ENCODE results near the gene CH25H. TPM values are rescaled to one million over a fixed set of nuclear protein-coding genes. Genes with fewer than 3 reads are reported as not detected.

Gene CH25H
- total RNA-seq, 4 donors from 2014 or later, result 0.68 to 4.2 (median 1.1) TPM

- TF ChIP-seq EP300 (IDR thresholded peaks at IDR 0.05) (no peak), POLR2A (IDR thresholded peaks at IDR 0.05) (no peak), POLR2AphosphoS5 (IDR thresholded peaks at IDR 0.05) (no peak)
- TF ChIP-seq, protein P1, sequence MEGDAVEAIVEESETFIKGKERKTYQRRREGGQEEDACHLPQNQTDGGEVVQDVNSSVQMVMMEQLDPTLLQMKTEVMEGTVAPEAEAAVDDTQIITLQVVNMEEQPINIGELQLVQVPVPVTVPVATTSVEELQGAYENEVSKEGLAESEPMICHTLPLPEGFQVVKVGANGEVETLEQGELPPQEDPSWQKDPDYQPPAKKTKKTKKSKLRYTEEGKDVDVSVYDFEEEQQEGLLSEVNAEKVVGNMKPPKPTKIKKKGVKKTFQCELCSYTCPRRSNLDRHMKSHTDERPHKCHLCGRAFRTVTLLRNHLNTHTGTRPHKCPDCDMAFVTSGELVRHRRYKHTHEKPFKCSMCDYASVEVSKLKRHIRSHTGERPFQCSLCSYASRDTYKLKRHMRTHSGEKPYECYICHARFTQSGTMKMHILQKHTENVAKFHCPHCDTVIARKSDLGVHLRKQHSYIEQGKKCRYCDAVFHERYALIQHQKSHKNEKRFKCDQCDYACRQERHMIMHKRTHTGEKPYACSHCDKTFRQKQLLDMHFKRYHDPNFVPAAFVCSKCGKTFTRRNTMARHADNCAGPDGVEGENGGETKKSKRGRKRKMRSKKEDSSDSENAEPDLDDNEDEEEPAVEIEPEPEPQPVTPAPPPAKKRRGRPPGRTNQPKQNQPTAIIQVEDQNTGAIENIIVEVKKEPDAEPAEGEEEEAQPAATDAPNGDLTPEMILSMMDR (IDR thresholded peaks at IDR 0.05), result no peak
- Histone ChIP-seq H3K4me3 (no peak overlapping the region), H3K4me1 (peaks cover 22% of the 10 kb centered on the region), H3K27ac (no peak overlapping the region), H3K27me3 (no peaks in the 10 kb centered on the region), H3K36me3 (peaks cover 8% of the 10 kb centered on the region), H3K9me3 (no peaks in the 10 kb centered on the region)
- 67% methylated on average over 4 of the region's 4 CpGs for WGBS
- no peak for DNase-seq (ENCODE audit: low spot score in 2 of 2)
Observed at GRCh38 chr10:89236226-89236797, 29.2 kb upstream of the CH25H start.

DNA sequence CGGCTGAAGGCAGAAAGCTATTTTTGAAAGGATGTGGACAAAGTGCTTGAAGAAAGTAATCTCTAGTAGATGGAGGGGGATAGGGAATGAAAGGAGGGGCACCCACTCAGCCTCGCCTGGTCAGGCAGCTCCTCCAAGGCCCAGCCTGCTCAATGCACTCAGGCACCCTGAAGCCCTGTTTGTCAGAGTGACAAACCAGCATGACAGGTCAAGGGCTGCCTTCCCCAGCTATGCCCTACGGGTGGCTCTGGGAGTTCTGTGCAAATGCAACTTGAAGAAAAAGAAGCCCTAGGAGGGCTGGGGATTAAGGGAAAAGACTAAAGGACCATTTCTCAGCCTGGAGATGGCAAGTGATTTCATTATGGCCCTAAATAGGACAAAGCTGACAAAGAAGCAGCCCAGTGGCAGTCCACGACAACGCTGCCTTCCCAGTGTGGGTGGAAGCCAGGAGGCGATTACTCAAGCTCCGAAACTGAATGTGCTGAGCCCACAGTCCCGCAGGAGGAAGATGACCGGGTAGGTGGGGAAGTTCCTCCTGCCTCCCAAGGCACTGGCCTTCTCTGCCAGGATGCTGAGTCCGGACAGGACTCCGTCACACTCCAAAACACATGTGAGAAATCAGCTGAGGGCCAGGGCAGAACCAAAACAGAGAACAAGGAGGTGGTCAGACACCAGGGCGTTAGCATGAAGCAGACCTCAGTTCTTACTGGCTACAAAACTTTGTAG, 28.1 kb upstream of the CH25H start:
- H3K9me3 ChIP-seq, result no peaks in the 10 kb centered on the region
- peak overlapping the region; percentile 42 for H3K27ac ChIP-seq
- H3K4me1 ChIP-seq, result peaks cover 22% of the 10 kb centered on the region
- no peak overlapping the region for H3K4me3 ChIP-seq
- 71% methylated on average over 11 of the region's 12 CpGs for WGBS
- TF ChIP-seq EP300 (IDR thresholded peaks at IDR 0.05), result no peak
- TF ChIP-seq POLR2AphosphoS5 (IDR thresholded peaks at IDR 0.05), result peak in 1 of 3 donors; percentile 33
- peaks cover 8% of the 10 kb centered on the region for H3K36me3 ChIP-seq
- H3K27me3 ChIP-seq, result no peaks in the 10 kb centered on the region
- peak; percentile 91 to 93 for DNase-seq (ENCODE audit: low spot score in 2 of 2)

DNA sequence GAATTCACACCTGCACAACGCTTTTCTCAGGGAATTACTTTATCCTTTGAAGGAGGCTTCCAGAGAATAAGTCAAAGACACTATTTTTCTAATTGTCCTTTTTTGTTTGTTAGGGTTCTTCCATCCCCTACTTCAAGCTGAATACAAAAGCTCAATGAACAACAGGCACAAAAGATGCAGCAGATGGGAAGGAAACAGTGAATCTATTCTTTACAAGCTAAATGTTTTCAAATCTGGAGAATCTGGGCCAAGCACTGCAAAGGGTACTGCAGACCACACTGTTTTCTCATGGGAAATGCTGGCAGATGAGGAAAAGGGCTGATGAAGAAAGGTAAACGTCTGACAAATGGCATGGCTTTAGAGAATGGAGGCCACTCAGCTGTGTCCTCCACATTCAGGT, 25.9 kb upstream of the CH25H start:
- Histone ChIP-seq H3K36me3 (peaks cover 2% of the 10 kb centered on the region), H3K27ac (no peak overlapping the region), H3K9me3 (no peaks in the 10 kb centered on the region), H3K4me3 (no peak overlapping the region), H3K4me1 (peaks cover 22% of the 10 kb centered on the region), H3K27me3 (no peaks in the 10 kb centered on the region)
- no peak for TF ChIP-seq POLR2AphosphoS5 (IDR thresholded peaks at IDR 0.05)
- 85% methylated on average over 2 of the region's 2 CpGs for WGBS
- no peak for DNase-seq (ENCODE audit: low spot score in 2 of 2)

GRCh38 chr10:89228962-89229361, 21.8 kb upstream of the CH25H start:
- H3K36me3 ChIP-seq, result peaks cover 9% of the 10 kb centered on the region
- H3K27ac ChIP-seq, result no peak overlapping the region
- H3K4me3 ChIP-seq, result no peak overlapping the region
- TF ChIP-seq EP300 (IDR thresholded peaks at IDR 0.05) (no peak), POLR2A (IDR thresholded peaks at IDR 0.05) (no peak)
- TF ChIP-seq, protein P1 (IDR thresholded peaks at IDR 0.05), result no peak
- no peaks in the 10 kb centered on the region for H3K27me3 ChIP-seq
- H3K4me1 ChIP-seq, result no peaks in the 10 kb centered on the region
- no peak for DNase-seq (ENCODE audit: low spot score in 2 of 2)
- no peaks in the 10 kb centered on the region for H3K9me3 ChIP-seq

DNA sequence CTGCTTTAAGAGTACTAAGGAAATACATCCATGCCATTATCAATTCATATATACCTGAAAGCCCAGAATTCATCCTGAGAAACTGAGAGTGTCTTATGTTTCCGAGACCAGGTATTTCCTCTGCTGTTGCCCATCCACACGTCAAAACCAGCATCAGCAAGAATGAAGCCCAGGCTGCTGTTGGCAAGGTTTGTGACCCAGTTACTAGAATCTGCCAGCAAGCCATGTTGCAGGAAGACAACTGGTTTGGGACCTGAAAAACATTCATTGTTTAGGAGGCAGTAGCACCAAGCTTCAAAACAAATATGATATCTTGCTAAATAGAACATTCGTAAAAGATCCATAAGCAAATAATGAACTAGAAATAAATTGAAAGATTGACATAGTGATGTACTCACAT, 21.0 kb upstream of the CH25H start:
- TF ChIP-seq POLR2AphosphoS5 (IDR thresholded peaks at IDR 0.05) (no peak), EP300 (IDR thresholded peaks at IDR 0.05) (no peak), POLR2A (IDR thresholded peaks at IDR 0.05) (no peak)
- TF ChIP-seq, protein P1 (IDR thresholded peaks at IDR 0.05), result no peak
- Histone ChIP-seq H3K4me1 (no peaks in the 10 kb centered on the region), H3K36me3 (peaks cover 9% of the 10 kb centered on the region), H3K27ac (no peak overlapping the region), H3K27me3 (no peaks in the 10 kb centered on the region), H3K9me3 (no peaks in the 10 kb centered on the region), H3K4me3 (no peak overlapping the region)
- WGBS, result 79% methylated on average over 3 of the region's 3 CpGs
- DNase-seq (ENCODE audit: low spot score in 2 of 2), result no peak

GRCh38 chr10:89226891-89227290, 19.8 kb upstream of the CH25H start:
- TF ChIP-seq, protein P1 (IDR thresholded peaks at IDR 0.05), result no peak
- no peak for TF ChIP-seq EP300 (IDR thresholded peaks at IDR 0.05)
- no peak for TF ChIP-seq POLR2AphosphoS5 (IDR thresholded peaks at IDR 0.05)
- no peak for TF ChIP-seq POLR2A (IDR thresholded peaks at IDR 0.05)
- Histone ChIP-seq H3K27me3 (no peaks in the 10 kb centered on the region), H3K27ac (no peak overlapping the region), H3K4me1 (peaks cover 6% of the 10 kb centered on the region), H3K4me3 (no peak overlapping the region), H3K36me3 (peaks cover 9% of the 10 kb centered on the region), H3K9me3 (no peaks in the 10 kb centered on the region)
- no peak for DNase-seq (ENCODE audit: low spot score in 2 of 2)
- WGBS, result 93% methylated on average over 1 of the region's 1 CpG
